ENCODE results near the gene TIMMDC1.

The TIMMDC1 gene

GRCh38 chr3:119536757-119537156 is 38.4 kb downstream of the TIMMDC1 start:
- in situ Hi-C loops (cut with MboI; ENCODE audit: low sequenced_read_pairs, unreplicated experiment) = no loop called here
- DNase-seq (ENCODE audit: low spot score) = no peak
- TF ChIP-seq CTCF (IDR thresholded peaks at IDR 0.05; ENCODE audit: borderline replicate concordance, control extremely low read depth, extremely low read depth, insufficient read depth, missing control alignments) = no peak

GRCh38 chr3:119538772-119539171 is 40.4 kb downstream of the TIMMDC1 start:
- in situ Hi-C loops (cut with MboI; ENCODE audit: low sequenced_read_pairs, unreplicated experiment) = no loop called here
- TF ChIP-seq CTCF (IDR thresholded peaks at IDR 0.05; ENCODE audit: borderline replicate concordance, control extremely low read depth, extremely low read depth, insufficient read depth, missing control alignments) = no peak
- no peak for DNase-seq (ENCODE audit: low spot score)

GRCh38 chr3:119541547-119541946 is 43.2 kb downstream of the TIMMDC1 start:
- in situ Hi-C loops (cut with MboI; ENCODE audit: low sequenced_read_pairs, unreplicated experiment) = no loop called here
- DNase-seq (ENCODE audit: low spot score) = no peak
- no peak for TF ChIP-seq CTCF (IDR thresholded peaks at IDR 0.05; ENCODE audit: borderline replicate concordance, control extremely low read depth, extremely low read depth, insufficient read depth, missing control alignments)

GRCh38 chr3:119542168-119542767 is 43.9 kb downstream of the TIMMDC1 start:
- no peak for DNase-seq (ENCODE audit: low spot score)
- TF ChIP-seq CTCF (IDR thresholded peaks at IDR 0.05; ENCODE audit: borderline replicate concordance, control extremely low read depth, extremely low read depth, insufficient read depth, missing control alignments) = no peak
- in situ Hi-C loops (cut with MboI; ENCODE audit: low sequenced_read_pairs, unreplicated experiment) = no loop called here

- no peak for TF ChIP-seq CTCF (IDR thresholded peaks at IDR 0.05; ENCODE audit: borderline replicate concordance, control extremely low read depth, extremely low read depth, insufficient read depth, missing control alignments)
- no peak for DNase-seq (ENCODE audit: low spot score)
- in situ Hi-C loops (cut with MboI; ENCODE audit: low sequenced_read_pairs, unreplicated experiment) = no loop called here
Observed at GRCh38 chr3:119543147-119543546, 44.8 kb downstream of the TIMMDC1 start.

GRCh38 chr3:119547227-119547626 is 48.9 kb downstream of the TIMMDC1 start:
- TF ChIP-seq CTCF (IDR thresholded peaks at IDR 0.05; ENCODE audit: borderline replicate concordance, control extremely low read depth, extremely low read depth, insufficient read depth, missing control alignments) = no peak
- in situ Hi-C loops (cut with MboI; ENCODE audit: low sequenced_read_pairs, unreplicated experiment) = no loop called here

More at GRCh38 chr3:119547227-119547626, 48.9 kb downstream of the TIMMDC1 start:
- DNase-seq (ENCODE audit: low spot score) = no peak
